B cell (primary cell): ENCODE measurements around the gene RPL41. TPM values are rescaled to one million over a fixed set of nuclear protein-coding genes. Genes with fewer than 3 reads are reported as not detected.

Experiments used
- ATAC-seq: fragments of 200-7000 bp; cut with Tn5 transposase; one replicate; pipeline ENCODE4 v1.10.0; 2021; ENCODE audit warnings: low read depth, mild to moderate bottlenecking, moderate number of reproducible peaks, moderate library complexity
- CTCF ChIA-PET: fragments of 350-600 bp; sonication (Branson Sonifier 250); formaldehyde crosslinking; loops from one replicate; lab custom pipeline; 2021; ENCODE audit warnings: antibody characterized with exemption, inconsistent platforms; lab: Charles Lee
- POLR2A ChIA-PET: fragments of 350-600 bp; sonication (Branson Sonifier 250); formaldehyde crosslinking; loops from one replicate; lab custom pipeline; 2021; ENCODE audit warnings: antibody characterized with exemption; lab: Charles Lee
- DNase-seq: peaks from one replicate; pipeline ENCODE4 v3.0.0; 2013
- H2AFZ ChIP-seq: 2 replicates; pipeline ENCODE4 v1.6.1; 2012; ENCODE audit warnings: mild to moderate bottlenecking, low read depth, low read length; ENCODE audit not compliant: insufficient read depth, poor library complexity, severe bottlenecking
- H3K27ac ChIP-seq, 2 donors: 1 replicate in 1 of 2; 2 replicates in 1 of 2; pipeline ENCODE4 v1.5.1; 2012 to 2013; ENCODE audit warnings: low read length in 2 of 2, mild to moderate bottlenecking in 2 of 2, moderate library complexity in 1 of 2
- H3K27me3 ChIP-seq, 4 experiments: fragments of 200-600 bp in 1 of 4; sonication (generic) in 1 of 4; replicated peaks in 1 of 4; 1 replicate in 2 of 4; 2 replicates in 2 of 4; pipeline versions ENCODE4 v1.6.1 to v1.7.0; 2013 to 2016; ENCODE audit warnings: low read length in 3 of 4, mild to moderate bottlenecking in 2 of 4, mixed read lengths in 1 of 4, moderate library complexity in 1 of 4; ENCODE audit not compliant: insufficient read depth in 4 of 4, control insufficient read depth in 3 of 4; ENCODE audit errors: control extremely low read depth in 1 of 4
- H3K36me3 ChIP-seq, 2 experiments: replicated peaks in 1 of 2; 1 replicate in 1 of 2; 2 replicates in 1 of 2; pipeline versions ENCODE4 v1.6.1 to v1.7.1; 2013; ENCODE audit warnings: low read length in 1 of 2; ENCODE audit not compliant: insufficient read depth in 2 of 2, control insufficient read depth in 1 of 2; ENCODE audit errors: control extremely low read depth in 1 of 2, extremely low read depth in 1 of 2
- H3K4me1 ChIP-seq, 2 donors: fragments of 200-600 bp in 1 of 2; sonication (generic) in 1 of 2; 1 replicate in 1 of 2; 2 replicates in 1 of 2; pipeline versions ENCODE4 v1.5.1 to v1.6.1; 2013 to 2017; ENCODE audit warnings: low read length in 2 of 2; ENCODE audit not compliant: control insufficient read depth in 2 of 2, insufficient read depth in 2 of 2
- H3K4me2 ChIP-seq: replicated peaks from 2 replicates; pipeline ENCODE3; 2012; ENCODE audit warnings: mild to moderate bottlenecking, low read depth, low read length; ENCODE audit not compliant: poor library complexity, severe bottlenecking
- H3K4me3 ChIP-seq, 5 experiments: fragments of 200-600 bp in 1 of 5; sonication (generic) in 1 of 5; 1 replicate in 3 of 5; 2 replicates in 2 of 5; pipeline versions ENCODE4 v1.5.1 to v1.7.0; 2011 to 2016; ENCODE audit warnings: low read length in 4 of 5, mild to moderate bottlenecking in 4 of 5, low read depth in 2 of 5, control low read depth in 1 of 5, moderate library complexity in 1 of 5; ENCODE audit not compliant: insufficient read depth in 1 of 5; ENCODE audit errors: control extremely low read depth in 1 of 5, extremely low read depth in 1 of 5
- H3K79me2 ChIP-seq: fragments of 200-600 bp; sonication (generic); one replicate; pipeline ENCODE4 v1.6.0; 2016; ENCODE audit warnings: low read length; ENCODE audit not compliant: control insufficient read depth, insufficient read depth
- H3K9ac ChIP-seq: fragments of 200-600 bp; sonication (generic); 2 replicates; pipeline ENCODE4 v1.6.1; 2017; ENCODE audit warnings: mild to moderate bottlenecking, low read length, moderate library complexity
- H3K9me3 ChIP-seq, 3 donors: one replicate each; pipeline versions ENCODE4 v1.6.1 to v1.7.1; 2013; ENCODE audit warnings: low read length in 2 of 3; ENCODE audit not compliant: control insufficient read depth in 2 of 3, insufficient read depth in 1 of 3; ENCODE audit errors: control extremely low read depth in 1 of 3
- H4K20me1 ChIP-seq: 2 replicates; pipeline ENCODE4 v1.6.0; 2012; ENCODE audit warnings: mild to moderate bottlenecking, low read length; ENCODE audit not compliant: insufficient read depth, control insufficient read depth, poor library complexity, severe bottlenecking
- H3K27ac Mint-ChIP-seq: one replicate; pipeline ENCODE4 v1.8.0; 2021; ENCODE audit warnings: mixed read lengths
- H3K27me3 Mint-ChIP-seq: one replicate; pipeline ENCODE4 v1.8.0; 2021; ENCODE audit warnings: mixed read lengths
- H3K4me1 Mint-ChIP-seq: one replicate; pipeline ENCODE4 v1.8.0; 2021; ENCODE audit warnings: mixed read lengths
- H3K4me3 Mint-ChIP-seq: one replicate; pipeline ENCODE4 v1.8.0; 2021; ENCODE audit warnings: mixed read lengths
- H3K9me3 Mint-ChIP-seq: one replicate; pipeline ENCODE4 v1.8.0; 2022; ENCODE audit warnings: mixed read lengths; ENCODE audit not compliant: insufficient read depth
- CTCF ChIP-seq: fragments of 200-600 bp; IDR thresholded peaks from one replicate; pipeline ENCODE4 v1.8.0; 2022; ENCODE audit warnings: antibody characterized with exemption, mild to moderate bottlenecking
- EZH2 ChIP-seq: IDR thresholded peaks from 2 replicates; pipeline ENCODE4 v1.6.1; 2012; ENCODE audit warnings: borderline replicate concordance, low read depth, mild to moderate bottlenecking, moderate library complexity, low read length; ENCODE audit not compliant: insufficient read depth, poor library complexity, severe bottlenecking
- WGBS: methylation state at CpG from one replicate; pipeline ENCODE4 v1.1.5; 2013; ENCODE audit warnings: missing lambda C conversion rate; ENCODE audit not compliant: insufficient coverage; 5-methylcytosine and 5-hydroxymethylcytosine counted together
- intact Hi-C: fragments of 100-400 bp; cut with micrococcal nuclease; formaldehyde crosslinking; loops from one replicate; pipeline ENCODE4 v1.10.0; 2022
- polyA plus RNA-seq: library from polyadenylated mRNA; depleted of rRNA; stranded (reverse); fragments of >200 nt; gene quantifications from 2 replicates; pipeline ENCODE4 v1.2.3, GENCODE V29; 2012
- total RNA-seq, 2 donors: library from RNA; stranded (reverse); fragments of 120-200 nt in 1 of 2; gene quantifications; 1 replicate in 1 of 2; 2 replicates in 1 of 2; pipeline versions ENCODE4 v1.2.3 to v1.2.4, GENCODE V29; 2013 to 2022

Gene RPL41
- total and polyA plus RNA-seq, 2 donors (not counting 1 experiment from before 2014, with no cell fraction given): 4,738 to 10,371 TPM

- 83% methylated on average over 1 of the region's 3 CpGs for WGBS
- H3K27ac Mint-ChIP-seq: no peak overlapping the region
- intact Hi-C loops: no loop called here
Measured at GRCh38 chr12:56098592-56098991, 17.8 kb upstream of the RPL41 start.

GRCh38 chr12:56099787-56100186 is 16.6 kb upstream of the RPL41 start:
- ATAC-seq (no peak), DNase-seq (no peak)
- intact Hi-C loops: loop anchor here (5.0 kb wide), 1 partner anchor 127 kb away; the partner anchor contains the start of gene RAB5B
- Histone ChIP-seq H3K4me2 (no peak overlapping the region), H3K9me3 (no peaks in the 10 kb centered on the region), H3K27me3 (peaks cover 0 to 7% (median 0%) of the 10 kb centered on the region in 4 experiments), H3K27ac (no peak overlapping the region), H4K20me1 (no peaks in the 10 kb centered on the region), H3K4me3 (no peak overlapping the region), H3K4me1 (peaks cover 9 to 10% of the 10 kb centered on the region in 2 donors), H3K36me3 (no peaks in the 10 kb centered on the region), H3K79me2 (peaks cover 5% of the 10 kb centered on the region), H3K9ac (no peak overlapping the region), H2AFZ (no peak overlapping the region)
- 86% methylated on average over 4 of the region's 4 CpGs for WGBS
- H3K27ac Mint-ChIP-seq: no peak overlapping the region
- ChIA-PET CTCF (interaction anchor here (0.8 kb wide), 1 partner anchor 52 kb away, joined by 3 read pairs; no protein-coding TSS in a partner anchor), POLR2A (no interaction called here)
- H3K9me3 Mint-ChIP-seq: no peaks in the 10 kb centered on the region
- TF ChIP-seq CTCF: no peak
- TF ChIP-seq EZH2: no peak
- H3K4me3 Mint-ChIP-seq: no peak overlapping the region
- H3K27me3 Mint-ChIP-seq: peaks cover 16% of the 10 kb centered on the region
- peaks cover 21% of the 10 kb centered on the region for H3K4me1 Mint-ChIP-seq

More at GRCh38 chr12:56098592-56098991, 17.8 kb upstream of the RPL41 start:
- Histone ChIP-seq H2AFZ (no peak overlapping the region), H4K20me1 (no peaks in the 10 kb centered on the region), H3K9ac (no peak overlapping the region), H3K4me2 (no peak overlapping the region), H3K4me3 (no peak overlapping the region), H3K27me3 (peaks cover 0 to 13% (median 0%) of the 10 kb centered on the region in 4 experiments), H3K36me3 (no peaks in the 10 kb centered on the region), H3K27ac (no peak overlapping the region), H3K79me2 (no peaks in the 10 kb centered on the region), H3K4me1 (peaks cover 6 to 8% of the 10 kb centered on the region in 2 donors), H3K9me3 (no peaks in the 10 kb centered on the region)
- Mint-ChIP-seq H3K4me1 (peaks cover 10% of the 10 kb centered on the region), H3K9me3 (no peaks in the 10 kb centered on the region), H3K4me3 (no peak overlapping the region), H3K27me3 (peaks cover 22% of the 10 kb centered on the region)
- DNase-seq (no peak), ATAC-seq (no peak)
- TF ChIP-seq CTCF (no peak), EZH2 (no peak)
- CTCF ChIA-PET: no interaction called here
- POLR2A ChIA-PET: interaction anchor here (0.7 kb wide), 1 partner anchor 29 kb away, joined by 6 read pairs; the partner anchor contains the start of gene ESYT1
